22Rv1 (cell line): ENCODE measurements around the gene C1orf216.

Experiments used
- CTCF ChIP-seq: fragments of 450-650 bp; IDR thresholded peaks from 2 replicates; pipeline ENCODE4 v1.5.1; 2017; ENCODE audit warnings: mild to moderate bottlenecking
- ZFX ChIP-seq: fragments of 450-650 bp; IDR thresholded peaks from 2 replicates; pipeline ENCODE4 v1.6.1; 2017; ENCODE audit warnings: antibody characterized with exemption, borderline replicate concordance

- TF ChIP-seq ZFX (no peak), CTCF (no peak)
These were observed 6.9 kb upstream of the C1orf216 start for GRCh38 chr1:35725596-35725995.
